Measurements from ENCODE around the gene ARMC7. TPM values are rescaled to one million over a fixed set of nuclear protein-coding genes. Genes with fewer than 3 reads are reported as not detected.

The ARMC7 gene
- total RNA-seq (2021; ENCODE audit: unreplicated experiment) (43.2 TPM), Bru-seq, nascent RNA (percentile 73 among the genes with signal in this experiment), BruChase-seq, experiment 1, labeled RNA remaining after a 6-hour chase (percentile 80 among the genes with signal in this experiment), BruChase-seq, experiment 2, labeled RNA remaining after a 2-hour chase (percentile 81 among the genes with signal in this experiment)
- polyA plus RNA-seq (2012): 25.9 and 27.2 TPM in 2 replicates
- long read RNA-seq, transcript ARMC7-201 (3 exons, 2,126 nt): major isoform, 28 of 67 reads
- long read RNA-seq, partial matches to known transcripts: 1 of 67 reads
- long read RNA-seq, other reads (novel, unspliced or antisense): 34 of 67 reads

DNA sequence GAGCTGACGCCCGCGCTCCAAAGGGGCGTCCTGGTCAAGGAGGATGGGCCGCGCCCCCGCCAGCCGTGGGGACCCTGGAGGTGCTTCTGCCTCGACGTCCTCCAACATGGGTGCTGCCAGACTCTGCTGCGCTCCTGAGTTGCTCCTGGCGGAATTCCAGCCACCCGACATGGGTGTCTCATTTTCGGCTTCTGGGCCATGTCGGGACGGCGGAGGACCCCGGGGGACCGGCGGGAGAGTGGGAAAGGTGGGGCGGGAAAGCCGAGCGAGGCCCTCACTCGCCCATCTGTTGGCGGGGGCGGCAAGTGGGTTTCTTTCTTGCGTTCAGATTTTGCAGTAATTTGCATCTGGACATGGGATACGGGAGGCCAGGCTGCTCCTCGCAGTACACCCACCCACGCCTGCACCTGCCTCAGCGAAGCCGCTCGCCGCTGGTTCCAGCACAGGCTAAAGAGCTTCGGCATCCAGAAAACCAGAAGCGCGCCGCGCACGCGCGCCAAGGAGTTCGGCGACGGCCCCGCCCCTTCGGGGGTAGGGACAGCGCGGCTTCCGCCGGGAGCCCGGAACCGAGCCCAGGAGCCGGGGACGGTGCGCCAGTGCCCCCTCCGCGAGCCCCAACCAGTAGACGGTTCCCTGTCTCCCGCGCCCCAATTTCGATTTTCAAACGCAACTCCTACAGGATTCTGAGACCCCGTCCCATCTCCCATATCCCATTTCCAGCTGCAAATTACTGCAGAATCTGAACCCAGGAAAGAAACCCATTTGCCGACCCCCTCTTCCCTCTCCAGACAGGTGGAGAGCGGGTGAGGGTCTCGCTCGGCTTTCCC lies at the start of gene ARMC7:
ARMC7 (plus strand) TSS at position 563 of the 827 bp plus-strand sequence. CDS start 320 bp downstream, outside the sequence.
- H3K79me2 ChIP-seq (ENCODE audit: insufficient read depth, low read length): peaks cover 39% of the 10 kb centered on the region
- ChIA-PET CTCF (interaction anchor here (1.0 to 2.9 kb wide), 10 partner anchors 21 to 303 kb away, joined by 3 to 14 read pairs (median 6); partner anchors contain the start of gene NT5C), POLR2A (interaction anchor here (0.6 to 1.7 kb wide), 12 partner anchors 8 to 237 kb away, joined by 3 to 13 read pairs (median 4); partner anchors contain the start of genes FDXR, NT5C, NUP85 and SLC16A5), RAD21 (ENCODE audit: low non-redundant PET in 1 of 2, low total read pairs in 2 of 2, uncharacterized antibody in 2 of 2, unreplicated experiment in 2 of 2) (interaction anchor here (0.7 to 1.0 kb wide), 3 partner anchors 21 to 55 kb away, joined by 3 to 5 read pairs (median 3); no protein-coding TSS in a partner anchor)
- H4K20me1 ChIP-seq (ENCODE audit: insufficient read depth): no peaks in the 10 kb centered on the region; the same call in 1 of the 2 replicates
- H3K9me2 ChIP-seq (ENCODE audit: insufficient read depth): no peaks in the 10 kb centered on the region
- ATAC-seq (peak; percentile 76), DNase-seq (ENCODE audit: low read depth, low spot score) (peak; percentile 72)
- H2AFZ ChIP-seq (ENCODE audit: low read depth, low read length, poor library complexity, severe bottlenecking): no peak within 1 kb of the TSS
- H3K4me3 ChIP-seq (replicated peaks in 1 of 2; ENCODE audit: low read depth in 1 of 2, low read length in 2 of 2): peak within 1 kb of the TSS; percentile 81 to 91
- H3K27me3 ChIP-seq (ENCODE audit: insufficient read depth, low read length): no peaks in the 10 kb centered on the region
- TSS peak; percentile 88 for BruUV-seq (replicated peaks)
- H3K4me2 ChIP-seq (ENCODE audit: low read length): peak within 1 kb of the TSS; percentile 89
- peaks cover 19 to 51% of the 10 kb centered on the region in 2 experiments for H3K4me1 ChIP-seq (ENCODE audit: control insufficient read depth in 1 of 2, insufficient read depth in 2 of 2, low read length in 2 of 2)
- H3K36me3 ChIP-seq (ENCODE audit: control insufficient read depth in 1 of 2, insufficient read depth in 2 of 2, low read length in 2 of 2): peaks cover 0 to 15% of the 10 kb centered on the region in 2 experiments; a peak in 2 of 4 replicates
- H3K9ac ChIP-seq (ENCODE audit: low read length): peak within 1 kb of the TSS; percentile 82
- peak within 1 kb of the TSS; percentile 72 for H3K27ac ChIP-seq (ENCODE audit: low read depth, low read length)
- H3K9me3 ChIP-seq (ENCODE audit: control insufficient read depth in 1 of 2, insufficient read depth in 1 of 2, low read depth in 1 of 2, low read length in 2 of 2): no peaks in the 10 kb centered on the region
- intact Hi-C loops (cut with micrococcal nuclease): loop anchor here (2.0 to 10.0 kb wide), 4 partner anchors 37 to 155 kb away; partner anchors contain the start of genes GGA3 and MRPS7
- no peak for TF ChIP-seq EZH2phosphoT487 (IDR thresholded peaks at IDR 0.05; ENCODE audit: borderline replicate concordance)
- no peak for TF ChIP-seq ZNF274 (IDR thresholded peaks at IDR 0.05; ENCODE audit: low read depth, low read length)
- TF ChIP-seq, protein P1, sequence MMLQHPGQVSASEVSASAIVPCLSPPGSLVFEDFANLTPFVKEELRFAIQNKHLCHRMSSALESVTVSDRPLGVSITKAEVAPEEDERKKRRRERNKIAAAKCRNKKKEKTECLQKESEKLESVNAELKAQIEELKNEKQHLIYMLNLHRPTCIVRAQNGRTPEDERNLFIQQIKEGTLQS (IDR thresholded peaks at IDR 0.05): no peak
- TF ChIP-seq CEBPB (IDR thresholded peaks at IDR 0.05; ENCODE audit: low read depth): no peak
- TF ChIP-seq SRF (IDR thresholded peaks at IDR 0.05; ENCODE audit: low read depth): no peak
- TF ChIP-seq TCF7L2 (IDR thresholded peaks at IDR 0.05; ENCODE audit: borderline replicate concordance, extremely low read depth, insufficient read depth, insufficient read length): no peak
- peak; percentile 39 for TF ChIP-seq RAD21 (IDR thresholded peaks at IDR 0.05; ENCODE audit: low read depth)
- no peak for TF ChIP-seq EZH2 (IDR thresholded peaks at IDR 0.05)
- TF ChIP-seq POLR2A (IDR thresholded peaks at IDR 0.05; ENCODE audit: borderline replicate concordance, extremely low read depth, insufficient read depth, insufficient read length): peak; percentile 87
- TF ChIP-seq, protein P2, sequence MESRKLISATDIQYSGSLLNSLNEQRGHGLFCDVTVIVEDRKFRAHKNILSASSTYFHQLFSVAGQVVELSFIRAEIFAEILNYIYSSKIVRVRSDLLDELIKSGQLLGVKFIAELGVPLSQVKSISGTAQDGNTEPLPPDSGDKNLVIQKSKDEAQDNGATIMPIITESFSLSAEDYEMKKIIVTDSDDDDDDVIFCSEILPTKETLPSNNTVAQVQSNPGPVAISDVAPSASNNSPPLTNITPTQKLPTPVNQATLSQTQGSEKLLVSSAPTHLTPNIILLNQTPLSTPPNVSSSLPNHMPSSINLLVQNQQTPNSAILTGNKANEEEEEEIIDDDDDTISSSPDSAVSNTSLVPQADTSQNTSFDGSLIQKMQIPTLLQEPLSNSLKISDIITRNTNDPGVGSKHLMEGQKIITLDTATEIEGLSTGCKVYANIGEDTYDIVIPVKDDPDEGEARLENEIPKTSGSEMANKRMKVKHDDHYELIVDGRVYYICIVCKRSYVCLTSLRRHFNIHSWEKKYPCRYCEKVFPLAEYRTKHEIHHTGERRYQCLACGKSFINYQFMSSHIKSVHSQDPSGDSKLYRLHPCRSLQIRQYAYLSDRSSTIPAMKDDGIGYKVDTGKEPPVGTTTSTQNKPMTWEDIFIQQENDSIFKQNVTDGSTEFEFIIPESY (IDR thresholded peaks at IDR 0.05; ENCODE audit: extremely low read depth, insufficient replicate concordance, low read length): peak; percentile 33
- peak; percentile 97 for TF ChIP-seq POLR2AphosphoS5 (IDR thresholded peaks at IDR 0.05; ENCODE audit: low read depth, low read length)
- TF ChIP-seq, protein P3, sequence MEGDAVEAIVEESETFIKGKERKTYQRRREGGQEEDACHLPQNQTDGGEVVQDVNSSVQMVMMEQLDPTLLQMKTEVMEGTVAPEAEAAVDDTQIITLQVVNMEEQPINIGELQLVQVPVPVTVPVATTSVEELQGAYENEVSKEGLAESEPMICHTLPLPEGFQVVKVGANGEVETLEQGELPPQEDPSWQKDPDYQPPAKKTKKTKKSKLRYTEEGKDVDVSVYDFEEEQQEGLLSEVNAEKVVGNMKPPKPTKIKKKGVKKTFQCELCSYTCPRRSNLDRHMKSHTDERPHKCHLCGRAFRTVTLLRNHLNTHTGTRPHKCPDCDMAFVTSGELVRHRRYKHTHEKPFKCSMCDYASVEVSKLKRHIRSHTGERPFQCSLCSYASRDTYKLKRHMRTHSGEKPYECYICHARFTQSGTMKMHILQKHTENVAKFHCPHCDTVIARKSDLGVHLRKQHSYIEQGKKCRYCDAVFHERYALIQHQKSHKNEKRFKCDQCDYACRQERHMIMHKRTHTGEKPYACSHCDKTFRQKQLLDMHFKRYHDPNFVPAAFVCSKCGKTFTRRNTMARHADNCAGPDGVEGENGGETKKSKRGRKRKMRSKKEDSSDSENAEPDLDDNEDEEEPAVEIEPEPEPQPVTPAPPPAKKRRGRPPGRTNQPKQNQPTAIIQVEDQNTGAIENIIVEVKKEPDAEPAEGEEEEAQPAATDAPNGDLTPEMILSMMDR (IDR thresholded peaks at IDR 0.05 in 2 of 3, conservative IDR thresholded peaks at IDR 0.05 in 1 of 3; ENCODE audit: borderline replicate concordance in 1 of 3, insufficient read depth in 1 of 3, low read depth in 2 of 3, low read length in 2 of 3): no peak
- peak; percentile 91 for TF ChIP-seq EGR1 (IDR thresholded peaks at IDR 0.05; ENCODE audit: low read depth)
- peak; percentile 15; the same call in 1 of the 2 replicates for TF ChIP-seq ZFX (IDR thresholded peaks at IDR 0.05)
- TF ChIP-seq ELF1 (IDR thresholded peaks at IDR 0.05; ENCODE audit: borderline replicate concordance, low read depth): no peak
- TF ChIP-seq SP1 (IDR thresholded peaks at IDR 0.05; ENCODE audit: low read depth): no peak
- no peak for TF ChIP-seq YY1 (IDR thresholded peaks at IDR 0.05; ENCODE audit: extremely low read depth, insufficient replicate concordance, low read depth, low read length)
- no peak for TF ChIP-seq FOSL1 (IDR thresholded peaks at IDR 0.05; ENCODE audit: low read depth)
- no peak for TF ChIP-seq JUND (IDR thresholded peaks at IDR 0.05)
- TF ChIP-seq SIN3A (IDR thresholded peaks at IDR 0.05; ENCODE audit: low read depth): no peak; the same call in 1 of the 2 replicates
- TF ChIP-seq, protein P4, sequence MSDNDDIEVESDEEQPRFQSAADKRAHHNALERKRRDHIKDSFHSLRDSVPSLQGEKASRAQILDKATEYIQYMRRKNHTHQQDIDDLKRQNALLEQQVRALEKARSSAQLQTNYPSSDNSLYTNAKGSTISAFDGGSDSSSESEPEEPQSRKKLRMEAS (IDR thresholded peaks at IDR 0.05): peak; percentile 44; the same call in 1 of the 2 replicates
- no peak for TF ChIP-seq CBX3 (IDR thresholded peaks at IDR 0.05; ENCODE audit: low read depth)

Data from HCT116 (cell line).